ENCODE results near the gene COP1.

DNA sequence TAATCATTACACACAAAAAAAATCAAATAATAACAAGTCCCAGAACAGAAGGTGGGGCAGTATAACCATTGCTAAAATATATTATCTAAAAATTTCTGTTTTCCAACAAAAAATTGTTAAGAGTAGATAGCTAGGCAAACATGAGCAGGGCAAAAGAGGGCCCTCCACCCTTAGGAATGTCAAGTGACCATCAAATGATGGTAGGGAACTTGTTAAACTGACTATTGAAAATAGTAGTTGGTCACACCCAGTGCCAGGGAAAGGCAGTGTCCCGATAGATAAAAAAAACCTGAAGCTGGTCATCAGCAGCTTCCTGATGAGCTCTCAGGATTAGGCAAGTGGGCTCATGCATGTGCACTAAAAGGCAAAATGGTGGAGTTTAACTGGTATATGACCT lies 18.4 kb upstream of the COP1 start:
- TF ChIP-seq, protein P1, sequence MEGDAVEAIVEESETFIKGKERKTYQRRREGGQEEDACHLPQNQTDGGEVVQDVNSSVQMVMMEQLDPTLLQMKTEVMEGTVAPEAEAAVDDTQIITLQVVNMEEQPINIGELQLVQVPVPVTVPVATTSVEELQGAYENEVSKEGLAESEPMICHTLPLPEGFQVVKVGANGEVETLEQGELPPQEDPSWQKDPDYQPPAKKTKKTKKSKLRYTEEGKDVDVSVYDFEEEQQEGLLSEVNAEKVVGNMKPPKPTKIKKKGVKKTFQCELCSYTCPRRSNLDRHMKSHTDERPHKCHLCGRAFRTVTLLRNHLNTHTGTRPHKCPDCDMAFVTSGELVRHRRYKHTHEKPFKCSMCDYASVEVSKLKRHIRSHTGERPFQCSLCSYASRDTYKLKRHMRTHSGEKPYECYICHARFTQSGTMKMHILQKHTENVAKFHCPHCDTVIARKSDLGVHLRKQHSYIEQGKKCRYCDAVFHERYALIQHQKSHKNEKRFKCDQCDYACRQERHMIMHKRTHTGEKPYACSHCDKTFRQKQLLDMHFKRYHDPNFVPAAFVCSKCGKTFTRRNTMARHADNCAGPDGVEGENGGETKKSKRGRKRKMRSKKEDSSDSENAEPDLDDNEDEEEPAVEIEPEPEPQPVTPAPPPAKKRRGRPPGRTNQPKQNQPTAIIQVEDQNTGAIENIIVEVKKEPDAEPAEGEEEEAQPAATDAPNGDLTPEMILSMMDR (IDR thresholded peaks at IDR 0.05) = no peak
- TF ChIP-seq POLR2A (IDR thresholded peaks at IDR 0.05) = no peak

Data from uterus (tissue), 2 donors.